Right ventricle myocardium inferior (tissue), 1 donor: ENCODE measurements around the gene CENPV. TPM values are rescaled to one million over a fixed set of nuclear protein-coding genes. Genes with fewer than 3 reads are reported as not detected.

Experiments used
- ATAC-seq: fragments of 200-7000 bp; cut with Tn5 transposase; one replicate; pipeline ENCODE4 v1.9.1; 2020; ENCODE audit warnings: mild to moderate bottlenecking, moderate library complexity
- DNase-seq: peaks from one replicate; pipeline ENCODE4 v3.0.0; 2021; ENCODE audit errors: missing footprints
- intact Hi-C: fragments of 100-400 bp; cut with DNase I; formaldehyde crosslinking; loops from one replicate; pipeline ENCODE4 v1.11.0; 2022
- total RNA-seq: library from RNA; stranded (reverse); fragmentation: NEBNext Ultra II Directional; extraction: Animal tissue kit (Norgen Biotek cat#: 25700); gene quantifications from one replicate; pipeline ENCODE4 v1.2.1, GENCODE V29; 2021
- donor health status: DM: no; HTN: yes; CAD: no; lungs with severe emphysema.

Gene CENPV
- total RNA-seq, 1 donor from 2014 or later, result 12.8 TPM

DNA sequence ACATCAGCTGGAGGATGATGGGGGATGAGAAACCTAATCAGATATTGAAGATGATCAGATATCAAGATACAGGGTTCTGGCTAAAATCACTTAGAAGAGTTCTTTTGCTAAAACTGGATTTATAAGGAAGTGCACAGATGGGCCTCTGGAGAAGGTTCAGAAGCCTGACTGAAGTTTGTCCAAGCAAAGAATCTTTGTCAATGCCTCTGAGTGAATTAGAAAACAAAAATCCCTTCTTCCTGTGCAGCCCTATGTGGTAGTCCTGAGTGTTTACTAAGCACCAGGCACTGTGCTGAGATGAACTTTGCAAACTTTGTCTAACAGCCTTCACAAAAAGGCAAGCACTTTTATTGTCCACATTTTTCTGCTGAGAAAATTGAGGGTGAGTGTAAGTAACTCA, 11.4 kb upstream of the CENPV start:
- DNase-seq (no peak), ATAC-seq (no peak)
- intact Hi-C loops, result loop anchor here (2.0 kb wide), 1 partner anchor 156 kb away; no protein-coding TSS in a partner anchor

- peak; percentile 78 for ATAC-seq
- intact Hi-C loops, result loop anchor here (2.0 kb wide), 1 partner anchor 157 kb away; no protein-coding TSS in a partner anchor
- peak; percentile 79 for DNase-seq
Measured at GRCh38 chr17:16363749-16364536, 10.7 kb upstream of the CENPV start.

GRCh38 chr17:16361874-16362273, 8.6 kb upstream of the CENPV start:
- no peak for DNase-seq
- intact Hi-C loops, result no loop called here
- no peak for ATAC-seq

- intact Hi-C loops, result no loop called here
- DNase-seq (no peak), ATAC-seq (no peak)
Measured at GRCh38 chr17:16358394-16358793, 5.1 kb upstream of the CENPV start.

DNA sequence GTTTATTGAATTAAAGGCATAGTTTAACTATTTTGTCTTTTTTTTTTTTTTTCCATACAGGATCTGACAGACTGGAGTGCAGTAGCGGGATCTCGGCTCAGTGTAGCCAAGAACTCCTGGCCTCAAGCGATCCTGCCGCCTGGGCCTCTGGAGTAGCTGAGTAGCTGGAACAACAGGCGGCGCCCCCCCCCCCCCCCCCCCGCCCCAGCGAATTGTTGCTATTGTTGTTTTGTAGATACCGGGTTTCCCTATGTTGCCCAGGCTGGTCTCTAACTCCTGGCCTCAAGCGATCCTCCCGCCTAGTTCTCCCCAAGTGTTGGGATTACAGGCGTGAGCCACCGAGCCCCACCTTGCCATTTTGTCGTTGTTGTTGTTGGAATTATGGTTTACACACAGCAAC, 1.3 kb upstream of the CENPV start:
- ATAC-seq (no peak), DNase-seq (peak; percentile 7)
- intact Hi-C loops, result no loop called here

DNA sequence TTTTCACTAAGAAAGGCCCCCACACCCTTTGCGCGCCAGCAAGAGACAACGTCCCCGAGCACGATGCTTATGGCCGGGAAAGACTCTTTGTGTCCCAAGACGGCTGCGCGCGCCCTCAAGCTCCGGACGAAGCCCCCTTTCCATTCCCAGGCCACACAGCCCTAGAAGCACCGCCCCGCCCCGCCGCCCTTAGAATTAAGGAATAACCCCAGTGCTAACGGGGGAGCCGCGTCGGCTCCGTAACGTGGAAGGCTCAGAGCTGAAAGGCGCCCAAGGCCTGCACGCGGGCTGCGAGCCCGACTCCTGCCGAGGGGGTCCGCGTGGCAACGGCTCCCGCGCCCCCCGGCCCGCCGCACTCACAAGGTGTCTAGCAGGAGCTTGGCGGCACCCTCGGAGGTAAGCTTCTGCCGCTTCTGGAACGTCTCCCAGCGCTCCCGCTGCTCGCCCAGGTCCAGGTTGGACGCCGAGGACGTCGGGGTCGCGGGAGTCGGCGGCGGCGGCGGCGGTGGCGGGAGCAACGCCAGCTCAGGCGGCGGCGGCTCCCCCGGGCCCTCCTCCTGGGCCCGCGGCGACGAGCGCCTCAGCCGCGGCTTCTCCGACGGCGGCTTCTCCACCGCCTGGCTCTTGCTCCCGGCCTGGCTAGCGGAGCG, 477 bp downstream of the CENPV start:
- peak; percentile 59 for ATAC-seq
- DNase-seq, result peak; percentile 72
- intact Hi-C loops, result no loop called here

- peak; percentile 34 for ATAC-seq
Measured at GRCh38 chr17:16352303-16352666, 984 bp downstream of the CENPV start.

GRCh38 chr17:16351831-16352230, 1.4 kb downstream of the CENPV start:
- intact Hi-C loops, result no loop called here
- ATAC-seq (no peak), DNase-seq (no peak)

More at GRCh38 chr17:16352303-16352666, 984 bp downstream of the CENPV start:
- intact Hi-C loops, result no loop called here
- peak; percentile 64 for DNase-seq

DNA sequence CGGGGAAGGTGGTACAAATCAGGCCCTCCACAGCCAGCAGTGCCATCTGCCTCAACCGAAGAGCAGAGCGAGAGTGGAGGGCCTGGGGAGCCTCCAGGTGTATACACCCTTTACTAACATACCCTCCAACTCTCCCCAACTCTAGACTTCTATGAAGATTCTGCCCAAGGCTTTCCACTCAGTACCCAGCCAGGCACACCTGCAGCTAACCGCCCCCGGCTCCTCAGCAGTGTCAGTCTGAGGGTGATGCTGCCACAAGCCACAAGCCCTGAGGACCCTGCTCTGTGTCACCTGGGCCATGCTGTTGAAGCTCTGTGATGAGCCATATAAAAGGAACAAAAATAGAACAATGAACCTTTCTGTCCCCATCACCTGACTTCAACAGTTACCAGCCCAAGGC, 3.8 kb downstream of the CENPV start:
- DNase-seq, result no peak
- intact Hi-C loops, result no loop called here
- ATAC-seq, result no peak

GRCh38 chr17:16348586-16348985, 4.7 kb downstream of the CENPV start:
- DNase-seq (no peak), ATAC-seq (no peak)
- intact Hi-C loops, result no loop called here

- intact Hi-C loops, result no loop called here
- no peak for DNase-seq
- ATAC-seq, result no peak
Measured at GRCh38 chr17:16346721-16347271, 6.5 kb downstream of the CENPV start.

GRCh38 chr17:16345565-16345964, 7.7 kb downstream of the CENPV start:
- DNase-seq (no peak), ATAC-seq (no peak)
- intact Hi-C loops, result no loop called here

- ATAC-seq, result no peak
Measured at GRCh38 chr17:16343569-16343968, 9.7 kb downstream of the CENPV start.

GRCh38 chr17:16342979-16343378, 10.3 kb downstream of the CENPV start:
- ATAC-seq (no peak), DNase-seq (peak; percentile 14)

More at GRCh38 chr17:16343569-16343968, 9.7 kb downstream of the CENPV start:
- intact Hi-C loops, result no loop called here
- no peak for DNase-seq

GRCh38 chr17:16339959-16340358, 13.3 kb downstream of the CENPV start:
- ATAC-seq (no peak), DNase-seq (no peak)
- intact Hi-C loops, result no loop called here

More at GRCh38 chr17:16342979-16343378, 10.3 kb downstream of the CENPV start:
- intact Hi-C loops, result no loop called here

GRCh38 chr17:16339402-16339801, 13.9 kb downstream of the CENPV start:
- intact Hi-C loops, result no loop called here
- DNase-seq (no peak), ATAC-seq (no peak)

DNA sequence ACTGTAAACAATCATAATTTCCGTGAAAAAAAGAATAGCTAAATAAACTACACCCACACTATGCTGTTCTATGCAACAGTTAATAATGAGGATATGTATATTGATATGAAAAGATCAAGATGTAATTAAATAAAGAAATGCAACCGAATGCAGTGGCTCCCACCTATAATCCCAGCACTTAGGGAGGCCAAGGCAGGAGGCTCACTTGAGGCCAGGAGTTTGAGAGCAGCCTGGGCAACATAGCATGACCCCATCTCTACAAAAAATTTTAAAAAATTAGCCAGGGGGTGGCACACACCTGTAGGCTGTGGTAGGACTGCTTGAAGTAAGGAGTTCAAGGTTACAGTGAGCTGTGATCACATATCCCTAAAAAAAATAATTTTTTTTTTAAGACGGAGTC, 14.9 kb downstream of the CENPV start:
- intact Hi-C loops, result no loop called here
- ATAC-seq (no peak), DNase-seq (no peak)

DNA sequence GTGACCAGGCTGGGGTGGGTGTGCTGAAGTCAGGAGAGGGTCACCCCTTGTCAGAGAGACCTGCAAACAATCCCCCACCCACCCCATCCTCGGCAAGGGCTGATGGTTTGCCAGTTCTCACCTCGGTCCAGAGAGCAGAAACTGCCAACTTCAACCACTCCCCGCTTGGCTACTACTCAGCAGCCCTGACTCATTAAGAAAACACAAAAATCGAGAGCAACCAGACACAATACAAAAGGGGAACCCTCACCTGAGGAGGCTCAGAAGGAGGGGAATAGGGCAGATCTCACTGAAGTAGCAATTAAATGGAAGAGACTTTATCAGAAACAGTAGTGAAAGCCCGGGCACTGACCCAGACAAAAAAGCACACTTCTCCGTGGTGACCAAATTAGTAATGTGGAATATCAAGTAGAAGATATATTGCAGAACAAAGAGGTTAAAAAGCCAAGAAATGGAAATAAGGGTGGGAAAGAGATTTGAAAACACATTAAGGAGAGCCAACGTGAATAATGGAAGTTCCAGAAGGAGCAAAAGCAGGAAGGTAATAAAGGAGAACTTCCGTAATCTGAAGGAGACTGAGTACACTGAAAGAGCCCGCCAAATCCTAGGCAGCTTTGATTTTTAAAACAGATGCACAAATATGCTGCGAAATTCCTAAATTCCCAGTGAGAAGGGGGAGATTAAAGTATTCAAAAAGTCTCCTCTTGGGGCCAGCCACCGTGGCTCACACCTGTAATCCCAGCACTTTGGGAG, 23.6 kb downstream of the CENPV start:
- intact Hi-C loops, result no loop called here
- peak; percentile 46 for ATAC-seq

GRCh38 chr17:16328997-16329396, 24.3 kb downstream of the CENPV start:
- ATAC-seq, result no peak
- intact Hi-C loops, result no loop called here

More for the DNA sequence above, 23.6 kb downstream of the CENPV start:
- DNase-seq, result no peak

More at GRCh38 chr17:16328997-16329396, 24.3 kb downstream of the CENPV start:
- DNase-seq, result no peak
